HG03354 (cell line): ENCODE results near the gene PPP1R14C.
"Not testable (repeated sequence)": the region's sequence is repeated elsewhere in the genome, so short reads cannot be mapped to it uniquely, and the experiment has no call there.

Source experiments
- ATAC-seq: cut with Tn5 transposase; IDR thresholded peaks from one replicate; pipeline ENCODE4 v1.9.1; 2021; ENCODE audit warnings: mild to moderate bottlenecking; ENCODE audit not compliant: unreplicated experiment, poor library complexity, severe bottlenecking

The PPP1R14C gene

DNA sequence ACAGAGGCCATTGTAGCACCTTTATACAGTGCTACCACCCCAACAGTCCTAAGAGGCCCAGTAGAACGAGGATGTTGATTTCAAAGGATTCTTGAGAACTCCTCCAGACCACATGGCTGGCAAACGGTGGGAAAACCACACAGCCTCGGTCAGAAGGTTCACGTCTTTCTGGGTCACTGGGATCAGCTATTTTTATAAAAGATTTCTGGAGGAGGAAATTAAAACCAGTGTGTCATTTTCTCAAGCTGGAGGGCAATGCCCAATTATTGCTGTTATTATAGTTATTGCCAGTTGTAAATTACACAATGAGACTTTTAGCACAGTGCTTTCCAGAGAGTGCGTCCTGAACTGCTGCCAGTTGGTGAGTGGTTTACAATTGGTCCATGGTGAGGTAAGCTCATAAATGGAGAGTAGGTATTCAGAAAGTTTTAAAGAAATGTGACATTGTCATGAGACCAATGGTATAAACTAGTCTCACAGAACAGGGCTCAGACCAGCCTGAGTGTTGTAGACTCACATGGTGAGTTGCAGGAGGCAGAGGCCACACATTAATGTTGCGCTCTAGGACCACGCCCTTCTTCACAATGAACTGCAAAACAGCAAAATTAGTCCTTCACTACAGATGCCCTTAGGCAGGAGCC lies 8.4 kb upstream of the PPP1R14C start:
- no peak for ATAC-seq

DNA sequence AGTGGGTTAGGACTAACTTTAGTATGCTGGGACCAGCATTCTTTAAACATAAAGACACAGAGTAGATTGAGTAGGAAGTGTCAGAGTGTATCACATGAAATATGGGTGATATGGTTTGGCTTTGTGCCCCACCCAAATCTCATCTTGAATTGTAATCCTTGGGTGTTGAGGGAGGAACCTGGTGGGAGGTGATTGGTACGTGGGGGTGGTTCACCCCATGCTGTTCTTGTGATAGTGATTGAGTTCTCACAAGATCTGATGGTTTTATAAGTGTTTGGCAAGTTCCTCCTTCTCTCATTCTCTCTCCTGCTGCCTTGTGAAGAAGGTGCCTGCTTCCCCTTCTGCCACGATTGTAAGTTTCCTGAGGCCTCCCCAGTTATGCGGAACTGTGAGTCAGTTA lies 5.1 kb upstream of the PPP1R14C start:
- ATAC-seq: not testable (repeated sequence)

DNA sequence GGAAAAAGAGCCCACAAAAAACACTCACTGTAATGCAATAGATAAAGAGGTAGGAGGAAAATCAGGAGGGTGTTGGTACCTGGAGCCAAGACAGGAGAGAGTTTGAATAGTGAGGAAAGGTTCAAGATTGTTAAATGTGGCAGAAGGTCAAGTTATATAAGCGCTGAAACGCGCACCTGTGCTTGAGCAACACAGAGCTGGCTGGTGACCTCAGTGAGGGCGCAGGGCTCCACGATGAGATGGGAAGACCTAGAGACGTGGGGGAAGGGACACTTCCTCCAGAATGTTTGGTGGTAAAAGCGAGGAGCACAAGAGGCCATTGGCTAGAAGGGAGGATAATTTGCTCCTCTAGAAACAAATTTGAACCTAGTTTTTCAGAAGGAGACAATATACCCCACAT lies 4.2 kb upstream of the PPP1R14C start:
- ATAC-seq: no peak

DNA sequence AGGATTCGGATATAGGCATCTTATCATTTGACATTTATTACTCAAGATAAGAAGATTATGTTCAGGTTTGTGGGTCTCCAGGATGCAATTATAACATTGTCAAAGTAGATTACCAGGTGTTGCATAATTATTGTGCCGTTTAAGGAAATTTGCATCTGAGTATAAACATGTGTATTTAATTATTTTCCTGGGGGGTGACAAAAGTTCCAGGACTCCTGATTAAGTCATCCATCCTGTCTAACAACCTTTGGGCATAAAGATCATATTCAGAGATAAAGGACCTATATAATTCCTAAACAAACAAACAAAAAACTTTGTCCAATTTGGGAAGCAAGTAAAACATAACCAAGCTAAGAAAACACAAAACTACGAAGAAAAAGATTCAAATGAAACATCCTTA lies 3.3 kb upstream of the PPP1R14C start:
- no peak for ATAC-seq

DNA sequence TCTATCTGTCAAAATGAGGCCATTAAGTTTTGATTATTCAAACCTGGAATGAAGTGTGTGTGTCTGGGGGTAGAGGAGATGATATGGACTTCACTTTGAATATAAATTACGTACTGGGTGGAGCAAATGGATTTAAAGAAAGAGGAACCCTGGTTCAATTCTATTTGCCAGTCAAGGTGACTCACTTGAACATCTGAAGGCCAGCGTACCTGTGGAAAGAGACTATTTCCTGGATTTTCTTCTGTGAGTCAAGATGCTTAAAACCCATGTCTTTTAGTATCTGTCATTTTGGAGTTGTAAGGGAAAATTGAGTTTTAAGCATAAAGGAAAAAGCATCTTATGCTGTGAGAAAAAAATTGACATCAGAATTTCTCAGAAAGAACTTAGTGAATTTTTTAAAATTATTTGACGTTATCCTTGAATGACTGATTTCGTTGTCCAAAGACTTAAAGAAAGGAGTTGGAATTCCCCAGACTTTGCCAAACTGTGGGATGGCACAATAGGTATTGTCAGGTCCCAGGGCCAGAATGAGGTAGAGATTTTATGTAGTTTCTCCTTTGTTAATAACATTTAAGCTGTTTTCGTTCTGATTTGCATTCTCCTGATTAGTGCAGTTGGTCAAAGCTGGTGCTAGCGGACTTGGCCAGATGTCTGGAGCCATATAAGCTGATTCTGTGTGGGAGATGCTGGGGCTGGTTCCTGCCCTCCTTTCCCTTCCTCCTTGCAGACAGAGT lies 2.4 kb upstream of the PPP1R14C start:
- ATAC-seq: no peak

DNA sequence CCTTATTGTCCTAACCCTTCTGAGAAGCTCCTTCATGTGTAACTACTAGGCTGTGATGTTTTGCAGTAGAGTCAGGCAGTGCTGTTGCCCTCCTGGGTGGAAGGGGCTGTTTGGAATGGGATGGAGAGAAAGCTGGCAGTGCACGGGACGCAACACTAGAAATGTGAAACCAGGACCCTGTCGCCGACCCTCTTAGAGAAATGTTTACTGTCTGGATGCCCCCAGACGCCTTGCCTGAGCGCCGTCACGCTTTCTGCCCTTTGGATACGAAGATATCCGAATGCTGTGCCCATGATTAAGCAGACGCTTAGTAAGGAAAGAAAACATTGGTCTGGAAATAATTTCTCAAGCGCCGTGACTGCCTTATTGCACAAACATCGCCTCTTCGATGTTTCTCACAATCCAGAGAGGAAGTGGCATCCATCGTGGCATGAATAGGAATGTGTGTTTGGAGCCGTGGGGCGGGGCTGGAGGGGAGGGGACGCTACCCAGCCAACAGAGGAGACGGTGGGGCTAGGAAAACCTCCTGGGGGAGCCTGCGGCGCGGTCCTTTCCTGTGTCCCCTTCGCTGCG lies 661 bp upstream of the PPP1R14C start:
- ATAC-seq: no peak

DNA sequence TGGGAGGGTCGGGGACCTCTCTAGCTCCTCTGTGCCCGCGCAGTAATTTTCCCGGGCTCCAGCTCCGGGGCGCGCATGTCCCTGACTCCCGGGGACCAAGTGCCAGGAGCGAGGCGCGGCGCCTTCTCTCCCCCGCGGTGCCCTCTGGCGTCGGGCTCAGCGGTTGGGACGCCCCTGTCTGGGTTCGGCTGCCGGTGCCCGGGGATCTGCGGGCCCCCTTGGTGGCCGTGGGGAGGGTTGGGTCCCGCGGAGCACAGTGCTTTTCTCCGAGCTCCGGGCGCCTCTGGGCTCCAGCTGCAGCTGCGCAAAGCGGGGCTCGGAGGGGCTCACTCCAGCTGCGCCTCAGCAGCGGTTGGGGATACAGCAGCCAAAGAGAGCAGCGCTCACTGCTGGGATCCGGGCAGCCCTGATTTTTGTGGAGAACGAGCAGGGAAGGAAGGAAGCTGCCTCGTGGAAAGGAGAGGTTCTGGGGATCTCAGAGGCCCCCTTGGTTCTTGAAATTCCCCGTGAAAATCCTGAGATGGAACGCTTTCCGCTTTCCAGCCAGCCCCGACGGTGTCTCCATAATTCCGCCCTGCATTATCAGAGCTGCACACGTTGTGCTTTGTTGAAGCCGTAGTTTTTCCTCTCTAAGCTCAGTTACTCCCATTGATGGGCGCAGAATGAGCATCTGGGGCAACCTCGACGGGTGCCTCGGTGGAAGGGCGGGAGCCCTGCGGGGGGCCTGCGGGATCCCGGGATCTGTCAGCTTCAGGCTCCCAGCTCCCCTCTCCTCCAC lies 861 bp downstream of the PPP1R14C start:
- ATAC-seq: no peak

DNA sequence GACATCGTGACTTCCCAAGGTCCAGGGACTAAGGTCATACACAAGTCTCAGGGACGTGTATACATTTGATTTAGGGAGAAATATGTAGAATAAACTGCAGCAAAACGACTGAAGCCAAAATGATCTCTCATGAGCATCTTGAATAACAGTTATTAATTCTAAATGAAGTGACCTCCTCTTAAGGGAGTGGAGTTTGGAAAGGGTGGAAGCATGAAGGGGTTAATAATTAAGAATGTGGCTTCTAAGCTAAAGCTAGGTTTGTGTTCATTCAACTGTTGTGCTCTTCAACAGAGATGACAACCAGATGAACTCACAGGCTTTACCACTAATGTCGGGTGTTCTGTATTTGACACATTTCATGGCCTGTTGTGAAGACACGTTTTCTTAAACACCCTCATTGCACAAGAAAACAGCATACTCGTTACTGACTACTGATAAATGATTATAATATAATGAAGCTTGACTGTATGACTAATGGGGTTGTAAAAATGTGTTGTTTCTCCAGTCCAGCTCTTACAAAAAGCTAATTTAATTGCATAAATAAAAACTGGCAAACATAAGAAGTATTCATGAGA lies 1.5 kb downstream of the PPP1R14C start:
- ATAC-seq: no peak

DNA sequence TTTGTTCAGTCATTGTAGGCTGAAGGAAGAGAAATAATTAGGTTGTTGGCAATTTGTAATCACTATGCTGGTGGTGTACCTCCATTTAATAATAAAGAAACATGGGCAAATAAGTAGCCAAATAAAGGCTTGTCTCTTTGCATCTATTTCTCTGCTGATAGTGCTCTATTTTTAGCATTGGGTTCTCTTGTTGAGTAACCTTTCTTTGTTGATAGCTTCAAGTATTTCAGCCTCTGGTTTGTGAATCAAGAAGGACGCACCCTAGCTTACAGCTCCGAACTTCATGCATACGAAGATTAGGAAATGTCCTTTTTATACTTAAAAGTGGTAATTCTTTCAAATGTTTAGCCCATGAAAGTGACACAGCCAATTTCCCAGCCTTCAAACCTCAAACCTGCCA lies 2.6 kb downstream of the PPP1R14C start:
- no peak for ATAC-seq

DNA sequence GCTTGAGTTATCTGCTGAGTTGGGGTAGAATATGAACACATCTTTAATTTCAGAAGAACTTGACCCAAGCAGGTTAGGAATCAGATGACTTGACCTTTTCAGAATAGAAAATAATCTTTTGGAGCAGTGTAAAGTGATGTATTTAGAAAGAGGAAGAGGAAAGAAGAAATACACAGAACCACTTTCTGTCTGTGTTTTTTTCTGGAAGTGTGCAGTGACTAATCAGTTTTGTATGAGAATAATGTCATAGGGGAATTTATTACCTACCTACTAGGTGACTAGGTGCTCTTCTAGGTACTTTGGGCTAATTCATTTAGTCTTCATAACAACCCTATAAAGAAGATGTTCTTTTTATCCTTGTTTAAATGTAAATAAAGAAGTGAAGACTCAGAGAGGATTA lies 3.0 kb downstream of the PPP1R14C start:
- no peak for ATAC-seq

DNA sequence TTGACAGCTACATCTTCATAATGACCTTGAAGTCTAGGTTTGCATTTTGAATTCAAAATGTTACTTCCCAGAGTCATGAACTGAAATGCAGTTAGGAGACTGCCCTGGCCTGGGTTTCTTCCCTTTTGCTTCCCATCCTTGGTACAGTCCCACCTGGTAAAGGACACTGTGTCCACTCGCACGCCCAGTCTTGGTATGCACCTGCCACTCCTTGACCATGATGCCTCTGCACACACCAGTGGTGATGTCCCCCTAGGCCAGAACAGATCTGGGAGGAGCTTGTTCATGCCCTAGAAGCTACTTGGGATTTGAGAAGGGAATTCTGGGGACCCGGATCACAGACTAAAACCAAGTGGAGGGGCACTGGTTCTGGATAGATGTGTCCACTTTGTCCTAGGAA lies 3.6 kb downstream of the PPP1R14C start:
- ATAC-seq: no peak

DNA sequence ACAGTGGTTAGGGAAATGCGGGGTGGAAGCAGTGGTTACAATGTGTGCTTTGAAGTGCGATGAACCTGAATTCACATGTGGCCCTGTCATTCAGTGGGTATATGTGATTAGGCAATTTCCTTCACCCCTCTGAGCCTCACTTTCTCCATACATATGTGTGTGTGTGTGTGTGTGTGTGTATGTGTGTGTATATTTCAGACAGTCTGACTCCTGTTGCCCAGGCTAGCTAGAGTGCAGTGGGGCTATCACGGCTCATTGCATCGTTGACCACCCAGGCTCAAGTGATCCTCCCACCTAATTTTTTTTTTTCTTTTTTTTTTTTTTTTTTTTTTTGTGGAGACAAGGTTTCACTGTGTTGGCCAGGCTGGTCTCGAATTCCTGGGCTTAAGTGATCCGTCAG lies 6.3 kb downstream of the PPP1R14C start:
- no peak for ATAC-seq

DNA sequence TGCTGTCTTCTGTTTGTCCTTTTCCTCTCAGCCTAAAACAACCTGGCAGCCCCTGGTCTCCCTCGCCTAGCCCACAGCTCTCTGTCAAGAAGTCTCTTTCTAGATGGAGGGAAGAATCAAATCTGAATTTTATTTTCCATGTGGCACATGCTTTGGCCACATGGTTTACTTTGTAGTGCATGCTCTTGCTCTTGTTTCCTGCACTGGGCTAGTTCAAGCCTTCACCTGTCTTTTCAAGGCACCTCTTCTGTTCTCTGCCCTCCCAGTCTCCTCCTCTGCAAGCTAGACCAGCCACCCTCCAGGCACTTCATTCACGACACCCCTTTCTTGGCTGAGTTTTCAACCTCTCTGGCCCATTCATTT lies 7.6 kb downstream of the PPP1R14C start:
- ATAC-seq: no peak

DNA sequence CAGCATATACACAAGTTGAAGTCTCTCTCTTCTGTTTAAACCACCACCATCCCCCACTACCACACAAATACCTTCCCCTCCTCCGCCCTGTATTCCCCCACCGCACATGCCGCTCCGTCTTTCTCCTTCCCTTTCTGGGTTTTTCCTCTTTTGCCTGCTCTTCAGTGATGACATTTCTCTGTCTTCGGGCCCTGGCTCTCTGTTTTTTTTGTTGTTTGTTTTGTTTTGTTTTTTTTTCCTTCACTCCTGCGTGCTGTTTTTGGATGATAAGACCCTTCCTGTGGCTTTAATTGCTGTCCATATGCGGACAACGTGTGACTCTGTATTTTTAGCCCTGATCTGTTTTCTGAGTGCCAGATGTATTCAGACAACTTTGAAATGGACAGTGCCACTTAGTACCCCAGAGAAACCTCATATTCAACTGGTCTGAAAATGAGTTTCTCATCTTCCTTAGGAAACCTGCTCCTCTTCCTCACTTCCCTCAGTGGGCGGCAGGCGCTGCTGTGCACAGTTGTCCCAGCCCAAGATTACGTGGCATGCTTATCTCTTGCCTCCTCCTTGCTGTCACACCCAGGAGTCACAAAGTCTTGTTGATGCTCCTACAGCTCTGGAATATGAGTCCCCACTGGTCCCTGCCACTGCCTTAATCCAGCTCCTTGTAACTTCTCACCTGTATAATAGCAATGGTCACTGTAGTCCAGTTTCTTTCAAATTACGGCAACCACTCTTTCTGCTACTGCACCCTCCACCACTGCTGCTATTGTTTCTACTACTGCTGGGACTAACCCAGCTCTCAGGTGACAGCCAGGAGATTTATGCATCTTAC lies 8.2 kb downstream of the PPP1R14C start:
- ATAC-seq: no peak

DNA sequence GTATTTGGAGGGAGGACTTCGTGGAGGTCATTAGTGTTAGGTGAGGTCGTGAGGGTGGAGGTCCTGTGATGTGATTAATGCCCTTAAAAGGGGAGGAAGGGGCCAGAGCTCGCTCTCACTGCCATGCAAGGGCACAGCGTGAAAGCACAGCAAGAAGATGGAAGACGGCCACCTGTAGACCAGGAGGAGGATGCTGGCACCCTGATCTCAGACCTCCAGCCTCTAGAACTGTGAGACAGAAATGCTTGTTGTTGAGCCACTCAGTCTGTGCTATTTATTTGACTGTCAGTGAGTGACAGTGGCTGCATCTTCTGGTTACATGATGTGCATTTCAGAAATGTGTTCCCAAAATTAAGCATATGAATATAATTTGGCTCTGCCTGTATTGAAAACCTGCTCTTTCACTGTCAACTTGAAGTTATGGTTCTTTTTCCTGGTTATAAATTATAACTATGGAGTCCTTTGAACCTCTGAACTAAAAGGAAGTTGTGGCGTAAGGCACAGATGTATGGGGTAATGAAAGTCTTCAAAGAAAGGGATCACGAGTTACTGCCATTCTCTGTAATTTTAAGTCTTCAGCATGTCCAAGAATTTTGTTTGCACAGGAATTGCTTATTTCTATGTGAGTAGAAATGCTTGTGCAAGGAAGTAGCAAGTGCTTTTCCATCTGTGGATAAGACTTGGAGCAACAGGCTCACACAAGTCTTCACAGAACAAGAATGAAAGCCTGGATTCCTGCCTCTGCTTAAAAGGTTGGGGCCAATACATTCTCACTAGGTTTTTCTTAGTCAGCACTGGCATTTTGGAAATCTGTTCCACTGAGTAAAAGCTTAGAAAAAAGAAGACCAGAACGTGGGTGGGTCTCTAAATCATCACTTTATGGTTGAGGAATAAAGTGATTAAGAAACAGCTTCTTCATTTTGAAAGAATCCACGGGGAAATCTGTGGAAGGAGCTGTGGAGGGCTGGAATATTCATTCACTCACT lies 10.3 kb downstream of the PPP1R14C start:
- ATAC-seq: no peak

DNA sequence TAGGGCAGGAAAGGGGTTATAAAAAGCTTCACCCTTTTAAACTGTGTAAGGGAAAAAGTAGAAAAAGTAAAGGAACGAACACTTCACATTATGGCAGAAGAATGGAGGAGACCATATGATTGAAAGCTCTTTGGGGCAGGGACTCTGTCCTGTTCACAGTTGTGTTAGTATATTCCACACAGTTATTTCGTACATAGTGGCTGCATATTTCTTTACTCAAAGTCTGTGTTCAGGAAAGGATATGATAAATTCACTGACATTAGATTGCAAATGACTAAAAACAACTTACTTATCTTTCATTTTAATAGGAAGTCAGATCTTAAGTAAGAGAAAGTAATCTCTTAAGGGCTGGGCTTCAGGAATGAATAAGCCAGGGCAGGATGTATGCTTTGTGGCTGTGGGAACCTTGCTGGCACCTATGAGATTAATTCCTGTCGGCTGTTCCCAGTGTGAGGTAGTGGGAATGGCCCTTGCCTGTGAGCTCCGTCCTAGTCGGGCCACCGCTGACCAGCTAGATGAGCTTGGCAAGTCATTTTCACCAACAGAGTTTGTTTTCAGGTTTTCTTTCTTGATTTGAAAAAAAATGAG lies 11.2 kb downstream of the PPP1R14C start:
- ATAC-seq: no peak

DNA sequence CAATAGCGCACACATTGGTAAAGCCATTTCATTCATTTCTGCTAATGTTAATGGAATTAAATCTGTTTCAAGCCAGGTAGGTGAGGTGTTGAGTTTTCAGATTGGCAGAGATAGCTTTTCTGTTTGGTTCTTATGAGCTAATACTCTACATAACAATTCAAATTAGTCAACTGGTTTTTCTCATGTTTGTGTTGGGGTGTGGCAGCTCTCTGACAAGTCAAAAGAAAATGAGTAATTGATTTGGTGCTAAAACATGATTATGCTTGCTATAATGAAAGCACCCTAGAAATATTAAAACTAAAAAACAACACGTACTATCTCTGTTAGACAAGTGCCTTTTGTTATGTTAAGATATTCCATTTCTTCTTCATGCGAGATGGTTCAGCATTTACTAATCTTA lies 13.6 kb downstream of the PPP1R14C start:
- ATAC-seq: no peak

DNA sequence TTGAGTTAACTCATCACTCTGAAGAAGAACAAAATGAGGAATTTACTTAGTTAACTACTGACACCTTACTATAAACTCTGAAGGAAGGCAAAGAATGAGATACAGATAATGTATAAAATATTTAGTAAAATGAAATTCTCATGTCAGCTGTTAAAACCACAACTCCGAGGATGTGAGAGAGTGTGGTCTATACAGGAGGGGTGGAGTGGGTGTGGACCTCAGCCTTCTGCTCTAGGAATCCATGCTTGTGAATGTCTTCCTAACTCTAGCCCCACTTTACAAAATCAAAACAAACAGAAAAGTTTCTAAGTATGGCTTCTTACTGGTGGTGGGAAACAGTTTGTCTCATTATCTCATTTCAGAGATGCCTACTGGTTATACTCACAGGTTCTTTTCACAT lies 14.2 kb downstream of the PPP1R14C start:
- ATAC-seq: no peak
